DND-41 (cell line): ENCODE measurements around the gene ATP6V1C2.

Experiments used
- ATAC-seq: fragments of 200-7000 bp; cut with Tn5 transposase; 3 replicates; pipeline ENCODE4 v1.9.1; 2021; ENCODE audit warnings: low read depth; ENCODE audit not compliant: insufficient read depth
- DNase-seq: peaks from one replicate; pipeline ENCODE4 v3.0.0-alpha.2; 2020
- H2AFZ ChIP-seq: 2 replicates; pipeline ENCODE4 v1.6.0; 2012; ENCODE audit warnings: low read depth, low read length
- H3K27ac ChIP-seq: 2 replicates; pipeline ENCODE4 v1.5.1; 2012; ENCODE audit warnings: low read length, inconsistent platforms
- H3K27me3 ChIP-seq: fragments of 200-600 bp; sonication (generic); 2 replicates; pipeline ENCODE4 v1.6.0; 2012; ENCODE audit warnings: low read length, mild to moderate bottlenecking, inconsistent platforms; ENCODE audit not compliant: insufficient read depth, poor library complexity
- H3K36me3 ChIP-seq: 2 replicates; pipeline ENCODE4 v1.5.1; 2012; ENCODE audit warnings: low read length, inconsistent platforms; ENCODE audit not compliant: insufficient read depth
- H3K4me1 ChIP-seq: 2 replicates; pipeline ENCODE4 v1.5.1; 2012; ENCODE audit warnings: mild to moderate bottlenecking, low read length; ENCODE audit not compliant: insufficient read depth
- H3K4me2 ChIP-seq: 2 replicates; pipeline ENCODE4 v1.6.0; 2012; ENCODE audit warnings: mild to moderate bottlenecking, moderate library complexity, low read length, inconsistent platforms; ENCODE audit not compliant: insufficient read depth
- H3K4me3 ChIP-seq, 2 experiments: fragments of 200-600 bp in 1 of 2; shearing (Covaris generic) in 1 of 2; 2 replicates each; pipeline ENCODE4 v1.5.1; 2012 to 2016; ENCODE audit warnings: inconsistent platforms in 2 of 2, low read length in 2 of 2, mild to moderate bottlenecking in 2 of 2, low read depth in 1 of 2, moderate library complexity in 1 of 2
- H3K79me2 ChIP-seq: 2 replicates; pipeline ENCODE4 v1.6.0; 2012; ENCODE audit warnings: low read length, inconsistent platforms; ENCODE audit not compliant: insufficient read depth
- H3K9ac ChIP-seq: 2 replicates; pipeline ENCODE4 v1.6.0; 2012; ENCODE audit warnings: low read depth, mild to moderate bottlenecking, inconsistent platforms, low read length, moderate library complexity
- H3K9me3 ChIP-seq: 2 replicates; pipeline ENCODE4 v1.5.1; 2012; ENCODE audit warnings: low read length, moderate library complexity, mild to moderate bottlenecking, inconsistent platforms; ENCODE audit not compliant: insufficient read depth, severe bottlenecking
- H4K20me1 ChIP-seq: 2 replicates; pipeline ENCODE4 v1.6.0; 2012; ENCODE audit warnings: low read length; ENCODE audit not compliant: insufficient read depth
- CTCF ChIP-seq: IDR thresholded peaks from 2 replicates; pipeline ENCODE4 v1.5.1; 2012; ENCODE audit warnings: borderline replicate concordance, low read length, moderate library complexity, mild to moderate bottlenecking; ENCODE audit not compliant: poor library complexity, severe bottlenecking; ENCODE audit errors: extremely low read depth
- EZH2 ChIP-seq: IDR thresholded peaks from 3 replicates; pipeline ENCODE4 v1.6.1; 2012; ENCODE audit warnings: borderline replicate concordance, low read depth, mild to moderate bottlenecking, moderate library complexity, low read length, inconsistent platforms; ENCODE audit not compliant: severe bottlenecking

The ATP6V1C2 gene

GRCh38 chr2:10830203-10830602, 108.8 kb downstream of the ATP6V1C2 start:
- Histone ChIP-seq H3K4me1 (peaks cover 3% of the 10 kb centered on the region), H2AFZ (no peak overlapping the region), H3K4me3 (no peak overlapping the region), H3K4me2 (no peak overlapping the region), H3K79me2 (no peaks in the 10 kb centered on the region), H3K36me3 (no peaks in the 10 kb centered on the region), H3K9ac (no peak overlapping the region), H3K27me3 (peaks cover 26% of the 10 kb centered on the region), H4K20me1 (peaks cover 5% of the 10 kb centered on the region; the same call in 1 of the 2 replicates), H3K27ac (no peak overlapping the region), H3K9me3 (no peaks in the 10 kb centered on the region)
- no peak for TF ChIP-seq EZH2
- TF ChIP-seq CTCF: no peak
- DNase-seq (no peak), ATAC-seq (no peak)

GRCh38 chr2:10830641-10831399, 109.4 kb downstream of the ATP6V1C2 start:
- Histone ChIP-seq H3K9me3 (no peaks in the 10 kb centered on the region), H3K4me2 (no peak overlapping the region), H3K36me3 (no peaks in the 10 kb centered on the region), H3K4me3 (no peak overlapping the region), H3K79me2 (no peaks in the 10 kb centered on the region), H3K27ac (no peak overlapping the region), H4K20me1 (peaks cover 5% of the 10 kb centered on the region; the same call in 1 of the 2 replicates), H3K4me1 (peaks cover 3% of the 10 kb centered on the region), H3K27me3 (peaks cover 26% of the 10 kb centered on the region), H2AFZ (no peak overlapping the region), H3K9ac (no peak overlapping the region)
- DNase-seq: no peak
- no peak for ATAC-seq
- TF ChIP-seq EZH2: no peak
- no peak for TF ChIP-seq CTCF

- H3K4me3 ChIP-seq: no peak overlapping the region
- H3K27me3 ChIP-seq: peaks cover 22% of the 10 kb centered on the region
- H3K36me3 ChIP-seq: no peaks in the 10 kb centered on the region
- peaks cover 3% of the 10 kb centered on the region for H3K4me1 ChIP-seq
- DNase-seq (no peak), ATAC-seq (no peak)
- H2AFZ ChIP-seq: no peak overlapping the region
- peaks cover 5% of the 10 kb centered on the region; the same call in 1 of the 2 replicates for H4K20me1 ChIP-seq
- no peak overlapping the region for H3K9ac ChIP-seq
- no peaks in the 10 kb centered on the region for H3K79me2 ChIP-seq
- H3K9me3 ChIP-seq: no peaks in the 10 kb centered on the region
- TF ChIP-seq CTCF (no peak), EZH2 (no peak)
- H3K27ac ChIP-seq: no peak overlapping the region
- no peak overlapping the region for H3K4me2 ChIP-seq
These were observed 110.1 kb downstream of the ATP6V1C2 start for GRCh38 chr2:10831400-10831985.
